ENCODE data around the gene SMIM41. TPM values are rescaled to one million over a fixed set of nuclear protein-coding genes. Genes with fewer than 3 reads are reported as not detected.

The SMIM41 gene
- total RNA-seq = 0.16 TPM
- long read RNA-seq = 0 reads

DNA sequence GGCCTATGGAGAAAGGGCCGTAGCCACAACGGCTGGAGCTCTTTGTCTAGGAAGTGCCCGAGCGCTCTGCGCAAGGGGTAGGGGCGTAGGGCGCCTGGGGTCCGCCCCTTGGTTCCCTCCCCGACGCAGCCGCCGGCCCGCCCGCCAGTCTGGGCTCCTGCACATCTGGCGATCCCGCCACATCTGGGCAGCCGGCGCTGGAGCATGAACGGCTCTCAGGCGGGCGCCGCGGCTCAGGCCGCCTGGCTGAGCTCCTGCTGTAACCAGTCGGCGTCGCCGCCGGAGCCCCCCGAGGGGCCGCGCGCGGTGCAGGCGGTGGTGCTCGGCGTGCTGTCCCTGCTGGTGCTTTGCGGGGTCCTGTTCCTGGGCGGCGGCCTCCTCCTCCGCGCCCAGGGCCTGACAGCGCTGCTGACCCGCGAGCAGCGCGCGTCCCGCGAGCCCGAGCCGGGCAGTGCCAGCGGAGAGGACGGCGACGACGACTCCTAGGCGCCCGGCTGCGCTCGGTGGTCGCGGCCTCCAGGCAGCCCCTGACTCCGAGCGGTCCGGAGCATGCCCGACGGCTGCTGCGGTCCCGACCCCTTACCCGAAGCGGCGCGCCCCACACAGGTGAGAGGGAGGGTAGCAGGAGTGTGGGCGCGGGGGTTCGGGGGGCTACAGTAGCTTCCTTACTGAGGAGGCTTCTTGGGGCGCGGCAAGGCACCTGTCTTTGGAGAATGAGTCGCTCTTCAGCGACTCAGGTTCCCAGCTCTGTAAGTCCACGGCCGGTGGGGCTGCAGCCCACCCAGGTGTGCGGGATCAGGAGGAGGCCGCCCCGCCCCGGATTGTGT, at the start of gene SMIM41:
Gene SMIM41 (plus strand): TSS at position 129 of the 827 bp plus-strand sequence. CDS start 76 bp downstream, at position 205.
- DNase-seq (ENCODE audit: missing footprints) (no peak), ATAC-seq (peak; percentile 18)
- intact Hi-C loops (cut with DNase I) = no loop called here

GRCh38 chr12:52032446-52032803, 47.1 kb upstream of the SMIM41 start:
- no peak for DNase-seq (ENCODE audit: missing footprints)
- peak; percentile 46 for ATAC-seq
- intact Hi-C loops (cut with DNase I) = loop anchor here (2.0 kb wide), 1 partner anchor 94 kb away; no protein-coding TSS in a partner anchor

- DNase-seq (ENCODE audit: missing footprints) = peak; percentile 99
- peak; percentile 93 for ATAC-seq
- intact Hi-C loops (cut with DNase I) = loop anchor here (2.0 kb wide), 1 partner anchor 94 kb away; no protein-coding TSS in a partner anchor
Observed at GRCh38 chr12:52032804-52033445, 46.6 kb upstream of the SMIM41 start.

GRCh38 chr12:52033446-52034140, 45.9 kb upstream of the SMIM41 start:
- ATAC-seq = peak; percentile 0
- intact Hi-C loops (cut with DNase I) = loop anchor here (2.0 kb wide), 1 partner anchor 93 kb away; no protein-coding TSS in a partner anchor
- DNase-seq (ENCODE audit: missing footprints) = no peak

DNA sequence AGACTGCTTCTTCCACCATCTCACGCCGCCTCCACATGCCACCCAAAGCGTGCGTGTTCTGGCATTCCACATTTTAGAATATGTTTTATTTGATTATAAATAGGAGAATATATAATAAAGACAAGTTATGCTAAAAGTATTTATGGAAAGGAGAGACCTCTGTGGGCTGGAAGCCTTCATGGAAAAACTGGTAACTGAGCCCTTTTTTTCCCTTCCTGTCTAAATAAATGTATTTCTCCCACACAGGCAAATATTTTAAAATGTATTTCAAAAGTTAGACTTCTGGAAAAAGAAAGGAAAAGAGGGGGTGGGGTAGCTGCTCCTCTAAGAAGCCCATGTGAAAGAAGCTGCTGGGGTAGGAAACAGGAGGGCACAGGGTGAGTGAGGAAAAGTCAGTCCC, 44.3 kb upstream of the SMIM41 start:
- DNase-seq (ENCODE audit: missing footprints) (no peak), ATAC-seq (no peak)
- intact Hi-C loops (cut with DNase I) = no loop called here

GRCh38 chr12:52035926-52036325, 43.6 kb upstream of the SMIM41 start:
- intact Hi-C loops (cut with DNase I) = loop anchor here (2.0 kb wide), 1 partner anchor 15 kb away; the partner anchor contains the start of gene NR4A1
- ATAC-seq (no peak), DNase-seq (ENCODE audit: missing footprints) (no peak)

- peak; percentile 44 for ATAC-seq
- DNase-seq (ENCODE audit: missing footprints) = peak; percentile 94
- intact Hi-C loops (cut with DNase I) = loop anchor here (2.0 kb wide), 1 partner anchor 14 kb away; the partner anchor contains the start of gene NR4A1
Observed at GRCh38 chr12:52036587-52037171, 42.8 kb upstream of the SMIM41 start.

DNA sequence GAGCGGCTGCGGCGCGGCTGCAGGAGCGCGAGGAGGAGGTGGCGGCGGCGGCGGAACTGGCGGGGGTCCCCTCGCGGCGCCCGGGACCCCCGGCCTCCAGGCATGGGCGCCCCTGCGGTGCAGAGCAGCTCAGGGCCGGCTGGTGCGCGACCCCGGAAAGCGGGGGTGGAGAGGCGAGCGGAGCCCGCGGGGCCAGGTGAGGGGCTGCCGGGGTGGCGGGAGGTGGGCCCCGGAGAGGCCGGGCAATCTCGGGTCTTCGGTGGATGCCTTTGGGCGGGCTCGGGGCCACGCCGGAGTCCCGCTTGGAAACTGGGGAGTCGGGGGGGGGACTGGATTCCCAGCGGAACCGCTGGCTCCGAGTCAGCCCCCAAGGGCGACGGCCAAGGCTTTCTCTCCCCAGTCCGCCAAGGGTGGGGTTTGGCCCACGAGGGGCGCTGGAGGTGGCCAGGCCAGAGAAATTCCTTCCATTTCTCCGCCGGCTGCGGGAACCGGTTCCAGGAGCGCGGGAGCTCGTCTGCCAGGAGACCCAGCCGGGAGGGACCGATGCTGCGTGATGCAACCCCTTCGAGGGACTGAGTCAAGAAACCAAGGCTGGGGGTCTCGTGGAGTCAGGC, 42.1 kb upstream of the SMIM41 start:
- intact Hi-C loops (cut with DNase I) = loop anchor here (2.0 kb wide), 1 partner anchor 13 kb away; the partner anchor contains the start of gene NR4A1
- DNase-seq (ENCODE audit: missing footprints) (no peak), ATAC-seq (no peak)

DNA sequence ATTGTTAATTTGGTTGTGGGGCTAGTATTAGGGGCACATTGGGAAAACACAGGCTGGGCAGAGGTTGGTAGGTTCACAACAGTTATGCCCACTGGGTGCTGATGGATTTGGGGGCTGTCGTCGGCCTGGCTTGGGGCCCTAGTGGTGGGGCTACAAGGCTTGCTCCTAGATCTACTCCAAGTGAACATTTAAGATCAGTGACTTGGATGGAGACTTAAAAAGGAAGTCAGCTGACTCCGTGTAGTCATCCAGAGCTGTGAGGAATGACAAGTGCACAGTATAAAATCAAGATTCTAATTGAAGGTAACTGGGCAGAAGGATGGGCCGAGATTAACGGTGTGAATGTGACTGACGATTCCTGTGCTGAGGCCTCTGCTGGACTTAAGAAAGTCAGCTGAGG, 41.1 kb upstream of the SMIM41 start:
- intact Hi-C loops (cut with DNase I) = no loop called here
- DNase-seq (ENCODE audit: missing footprints) (no peak), ATAC-seq (no peak)

DNA sequence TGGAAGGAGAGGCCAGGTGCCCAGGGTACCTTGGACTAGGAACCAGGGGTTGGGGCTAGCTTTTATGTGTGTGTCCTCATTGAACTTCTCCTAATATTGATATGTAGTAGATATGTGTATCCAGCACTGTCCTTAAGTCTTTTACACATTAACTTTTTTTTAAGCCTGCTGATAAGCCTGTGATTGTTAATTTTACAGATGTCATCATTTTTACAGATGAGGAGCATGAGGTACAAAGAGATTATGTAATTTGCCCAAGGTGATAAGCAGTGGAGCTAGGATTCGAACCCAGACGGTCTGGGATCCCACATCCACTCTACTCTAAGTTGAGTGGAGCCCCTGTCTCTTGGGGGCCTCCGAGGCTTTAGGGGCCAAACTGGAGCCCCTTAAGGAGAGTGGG, 38.5 kb upstream of the SMIM41 start:
- DNase-seq (ENCODE audit: missing footprints) (no peak), ATAC-seq (no peak)
- intact Hi-C loops (cut with DNase I) = no loop called here

- intact Hi-C loops (cut with DNase I) = no loop called here
- ATAC-seq = peak; percentile 22
- DNase-seq (ENCODE audit: missing footprints) = no peak
Observed at GRCh38 chr12:52041695-52042123, 37.8 kb upstream of the SMIM41 start.

DNA sequence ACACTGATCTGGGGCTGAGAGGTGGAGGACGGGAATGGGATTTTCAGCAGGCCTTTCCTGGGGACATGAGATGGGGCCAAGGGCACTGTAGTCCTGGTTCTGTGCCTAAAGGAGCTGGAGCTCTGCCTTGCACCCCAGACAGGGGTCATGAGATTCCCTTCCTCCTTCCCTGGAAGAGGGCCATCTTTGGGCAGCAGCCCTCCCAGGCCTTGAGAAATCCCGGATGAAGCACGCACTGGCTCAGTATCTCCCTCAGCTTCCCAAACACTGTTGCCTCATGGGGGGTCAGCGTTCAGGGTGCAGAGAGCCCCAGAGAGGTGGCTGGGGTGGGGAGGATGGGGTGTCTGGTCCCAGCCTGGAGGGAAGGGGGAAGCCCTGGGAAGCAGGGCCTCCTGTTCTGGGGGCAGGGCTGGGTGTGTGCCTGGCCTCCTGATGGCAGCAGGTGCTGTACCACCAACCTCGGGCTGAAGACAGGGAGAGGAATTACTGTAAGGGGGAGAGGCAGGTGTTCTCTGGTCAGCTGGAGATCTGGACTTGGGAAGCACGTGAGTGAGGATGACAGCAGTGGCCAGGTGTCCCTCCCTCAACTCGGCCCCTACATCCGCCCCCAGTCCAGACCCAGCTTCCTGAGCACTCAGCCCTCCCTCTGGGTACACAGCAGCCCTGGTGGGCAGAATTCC, 36.7 kb upstream of the SMIM41 start:
- no peak for DNase-seq (ENCODE audit: missing footprints)
- ATAC-seq = no peak
- intact Hi-C loops (cut with DNase I) = no loop called here

DNA sequence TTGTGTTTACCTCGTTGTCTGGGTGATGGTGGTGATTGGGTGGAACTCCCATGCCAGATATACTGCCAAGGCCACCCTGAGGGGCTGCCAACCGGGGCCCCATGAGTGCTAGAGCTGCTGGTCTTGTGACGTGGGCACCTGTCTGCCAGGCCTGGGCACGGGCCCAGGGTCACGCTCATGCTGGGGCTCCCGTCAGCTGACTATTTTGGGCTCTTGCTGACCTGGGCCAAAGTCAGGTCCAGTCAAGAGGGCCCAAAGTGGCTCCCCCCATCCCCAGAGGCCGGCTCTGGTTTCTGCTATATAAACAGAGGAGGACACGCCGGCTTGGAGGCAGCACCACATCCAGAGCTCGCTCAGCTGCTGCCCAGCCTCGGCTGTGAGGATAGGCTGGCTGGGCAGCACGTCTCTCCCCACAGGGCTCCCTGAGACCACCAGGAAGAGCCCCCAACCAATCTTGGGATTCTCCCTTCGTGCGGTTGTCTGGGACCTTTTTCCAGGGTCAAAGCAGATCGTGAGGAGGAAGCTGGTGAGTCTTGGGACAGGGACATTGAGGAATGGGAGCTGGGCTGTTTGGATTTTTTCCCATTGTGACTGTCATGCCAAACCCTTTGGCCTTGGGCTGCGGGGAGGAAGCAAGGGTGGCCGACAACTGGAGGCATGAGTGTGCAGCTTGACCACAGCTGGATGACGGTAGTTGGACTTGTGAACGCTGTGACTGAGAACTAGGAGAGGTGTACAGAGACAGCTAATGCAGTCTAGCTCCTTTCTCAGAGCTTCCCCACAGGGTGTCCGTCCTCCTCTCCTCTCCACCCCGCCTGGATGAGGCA, 35.9 kb upstream of the SMIM41 start:
- intact Hi-C loops (cut with DNase I) = no loop called here
- ATAC-seq = peak; percentile 76

DNA sequence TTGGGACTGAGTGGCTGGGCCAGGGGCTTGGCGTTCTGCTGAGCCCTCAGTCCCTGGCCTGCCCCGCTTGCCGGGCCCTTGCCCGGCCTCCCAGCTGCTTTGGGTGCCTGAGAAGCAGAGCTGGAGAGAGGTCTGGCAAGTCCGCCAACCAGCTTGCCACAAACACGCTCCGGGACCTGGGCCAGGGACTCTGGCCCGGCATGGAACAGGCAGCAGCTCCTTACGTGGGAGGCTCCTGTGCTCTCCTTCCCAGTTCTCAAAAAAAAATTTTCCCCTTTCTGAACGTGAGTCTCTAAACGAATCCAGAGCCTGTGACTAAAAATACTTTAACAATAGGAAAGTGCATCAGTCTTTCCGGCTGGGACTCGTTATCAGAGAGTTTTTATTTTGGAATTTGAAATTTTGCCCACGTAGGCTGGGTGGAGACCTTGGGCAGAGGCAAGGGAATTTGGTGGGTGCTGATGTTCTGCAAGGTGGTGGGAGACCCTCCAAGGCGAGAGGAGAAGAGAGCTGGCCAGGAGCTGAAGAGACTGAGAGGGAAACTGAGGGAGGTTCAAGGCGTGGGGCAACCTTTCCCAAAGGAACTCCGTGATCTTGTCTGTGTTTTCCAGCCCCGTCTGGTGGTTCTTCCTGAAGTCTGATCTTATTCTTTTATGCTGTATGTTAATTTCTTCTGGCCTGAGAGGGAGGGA, 35.1 kb upstream of the SMIM41 start:
- intact Hi-C loops (cut with DNase I) = no loop called here
- ATAC-seq (peak; percentile 76), DNase-seq (ENCODE audit: missing footprints) (peak; percentile 92)

More for the DNA sequence above, 35.9 kb upstream of the SMIM41 start:
- DNase-seq (ENCODE audit: missing footprints) = peak; percentile 83

GRCh38 chr12:52045794-52046199, 33.7 kb upstream of the SMIM41 start:
- ATAC-seq = no peak
- peak; percentile 39 for DNase-seq (ENCODE audit: missing footprints)
- intact Hi-C loops (cut with DNase I) = no loop called here

DNA sequence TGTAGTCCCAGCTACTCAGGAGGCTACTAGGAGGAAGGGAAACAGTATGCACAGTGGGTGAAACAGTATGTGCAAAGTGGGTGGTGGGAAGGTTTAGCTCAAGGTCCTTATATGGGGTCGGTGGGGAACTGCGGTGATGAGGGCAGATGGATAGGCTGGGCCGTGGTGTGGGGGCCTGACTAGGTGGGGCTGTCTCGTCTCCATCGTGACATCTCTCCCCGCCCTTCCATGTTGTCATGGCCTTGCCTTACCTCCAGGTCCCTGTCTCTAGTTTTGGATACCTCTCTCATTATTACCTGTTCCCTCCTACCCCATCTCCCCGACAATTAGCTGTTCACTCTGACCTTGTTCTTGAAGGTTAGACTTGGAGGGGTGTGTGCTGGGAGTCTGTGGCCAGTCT, 32.6 kb upstream of the SMIM41 start:
- intact Hi-C loops (cut with DNase I) = no loop called here
- DNase-seq (ENCODE audit: missing footprints) = peak; percentile 16
- no peak for ATAC-seq

DNA sequence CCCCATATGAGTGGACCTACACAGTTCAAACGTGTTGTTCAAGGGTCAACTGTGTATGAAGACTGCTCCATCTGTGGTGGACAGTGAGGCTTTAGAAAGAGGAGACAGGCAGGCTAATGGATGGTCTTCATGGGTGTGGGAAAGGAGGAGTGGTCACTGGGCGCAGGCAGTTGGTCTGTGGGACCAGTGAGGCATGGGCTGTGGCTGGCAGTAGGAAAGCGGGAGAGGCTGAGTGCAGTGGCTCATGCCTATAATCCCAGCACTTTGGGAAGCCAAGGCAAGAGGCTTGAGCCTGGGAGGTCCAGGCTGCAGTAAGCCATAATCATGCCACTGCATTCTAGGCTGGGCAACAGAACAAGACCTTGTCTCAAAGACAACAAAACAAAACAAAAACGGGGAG, 30.2 kb upstream of the SMIM41 start:
- ATAC-seq = no peak
- intact Hi-C loops (cut with DNase I) = no loop called here
- no peak for DNase-seq (ENCODE audit: missing footprints)

Data from Right ventricle myocardium inferior (tissue), 1 donor.